IPS-18c (cell line): ENCODE data around the gene TMC1.

ENCODE experiments used
- H3K4me3 ChIP-seq: 2 replicates; pipeline ENCODE4 v1.7.0; 2013; ENCODE audit warnings: low read depth, mild to moderate bottlenecking, low read length, moderate library complexity; ENCODE audit not compliant: insufficient read depth
- H3K9me3 ChIP-seq: one replicate; pipeline ENCODE4 v1.6.1; 2013; ENCODE audit warnings: mild to moderate bottlenecking, low read length, moderate library complexity; ENCODE audit not compliant: control insufficient read depth, insufficient read depth

Gene TMC1

DNA sequence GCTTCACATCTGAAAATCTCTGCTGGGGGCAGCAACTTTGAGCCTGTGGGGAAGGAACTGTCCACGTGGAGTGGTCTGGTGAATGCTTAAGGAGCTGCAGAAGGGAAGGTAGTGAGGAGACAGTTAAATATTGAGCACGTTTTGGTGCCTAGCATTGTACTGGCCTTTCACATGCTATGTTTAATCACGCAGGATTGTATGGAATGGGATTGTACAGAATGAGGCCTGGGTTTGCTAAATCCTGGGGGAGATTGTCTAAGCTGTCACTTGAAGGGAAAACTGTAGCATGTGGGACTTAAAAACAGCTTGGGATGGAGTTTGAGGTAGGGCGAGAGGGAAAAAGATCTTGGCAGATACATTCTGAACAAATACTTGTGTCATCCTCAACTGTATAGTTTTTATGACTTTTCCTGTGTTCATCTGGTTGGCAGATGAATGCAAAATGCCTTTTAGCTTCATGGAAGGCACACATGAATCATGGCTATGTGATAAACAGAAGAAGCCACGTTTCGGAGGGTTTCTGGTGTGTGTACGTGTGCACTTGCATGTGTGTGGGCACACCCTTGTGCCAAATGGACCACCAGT lies 106.6 kb downstream of the TMC1 start:
- no peak overlapping the region for H3K4me3 ChIP-seq
- no peaks in the 10 kb centered on the region for H3K9me3 ChIP-seq

DNA sequence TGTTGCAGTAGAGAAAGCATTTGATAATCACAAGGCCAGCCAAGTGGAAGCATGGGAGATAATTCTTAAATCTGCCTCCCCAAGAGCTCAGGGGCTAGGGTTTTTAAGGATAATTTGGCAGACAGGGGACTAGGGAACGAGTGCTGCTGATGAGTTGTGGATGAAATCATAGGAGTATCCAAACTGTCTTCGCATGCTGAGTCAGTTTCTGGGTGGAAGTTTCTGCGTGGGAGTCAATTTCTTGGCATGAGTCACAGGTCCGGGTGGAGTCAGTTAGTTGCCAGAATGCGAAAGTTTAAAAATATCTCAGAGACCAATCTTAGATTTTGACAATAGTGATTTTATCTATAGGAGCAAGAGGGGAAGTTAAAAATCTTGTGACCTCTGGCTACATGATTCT lies 112.6 kb downstream of the TMC1 start:
- H3K9me3 ChIP-seq = peaks cover 4% of the 10 kb centered on the region
- H3K4me3 ChIP-seq = no peak overlapping the region

DNA sequence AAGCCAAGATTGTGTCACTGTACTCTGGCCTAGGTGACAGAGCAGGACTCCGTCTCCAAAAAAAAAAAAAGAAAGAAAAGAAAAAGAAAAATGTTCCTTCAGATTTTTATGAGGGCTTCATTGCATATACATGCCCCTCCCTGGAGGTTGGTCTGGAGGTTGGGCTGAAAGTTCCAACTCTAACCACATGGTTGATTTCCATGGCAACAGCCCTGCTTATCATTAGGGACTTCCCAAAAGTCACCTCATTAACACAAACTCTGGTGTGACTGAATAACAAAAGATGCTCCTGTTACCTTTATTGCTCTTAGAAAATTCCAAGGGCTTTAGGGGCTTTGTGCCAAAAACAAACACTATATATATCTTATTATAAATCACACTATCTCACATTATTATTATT lies 113.8 kb downstream of the TMC1 start:
- H3K4me3 ChIP-seq = no peak overlapping the region
- H3K9me3 ChIP-seq = peaks cover 4% of the 10 kb centered on the region

DNA sequence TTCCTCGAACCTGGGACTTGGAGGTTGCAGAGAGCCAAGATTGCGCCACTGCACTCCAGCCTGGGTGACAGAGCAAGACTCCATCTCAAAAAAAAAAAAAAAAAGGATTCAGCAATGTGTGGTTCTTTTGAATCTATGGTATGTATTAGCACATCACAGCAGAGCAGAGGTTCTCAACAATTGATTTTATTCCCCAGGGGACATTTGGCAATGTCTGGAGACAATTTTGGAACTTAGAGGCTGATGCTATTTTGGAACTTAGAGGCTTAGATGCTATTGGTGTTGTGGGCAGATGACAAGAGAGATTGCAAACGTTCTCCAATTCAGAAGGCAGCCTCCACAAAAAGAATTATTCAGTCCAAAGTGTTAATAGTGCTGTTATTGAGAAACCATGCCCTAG lies 115.2 kb downstream of the TMC1 start:
- Histone ChIP-seq H3K4me3 (no peak overlapping the region), H3K9me3 (peaks cover 4% of the 10 kb centered on the region)

DNA sequence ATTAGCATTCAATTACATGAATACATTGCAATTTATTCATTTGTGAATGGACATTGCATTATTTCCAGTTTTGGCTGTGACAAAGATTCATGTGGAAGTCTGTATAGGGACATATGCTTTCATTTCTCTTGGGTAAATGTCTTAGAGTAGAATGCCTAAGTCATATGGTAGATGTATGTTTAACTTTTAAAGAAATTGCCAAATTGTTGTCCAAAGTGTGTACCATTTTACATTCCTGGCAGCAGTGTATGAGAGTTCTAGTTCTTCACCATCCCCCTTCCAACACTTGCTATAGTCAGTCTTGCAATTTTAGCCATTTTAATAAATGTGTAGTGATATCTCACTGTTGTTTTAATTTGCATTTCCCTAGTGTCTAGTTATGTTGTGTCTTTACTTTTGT lies 122.2 kb downstream of the TMC1 start:
- Histone ChIP-seq H3K9me3 (no peaks in the 10 kb centered on the region), H3K4me3 (no peak overlapping the region)

DNA sequence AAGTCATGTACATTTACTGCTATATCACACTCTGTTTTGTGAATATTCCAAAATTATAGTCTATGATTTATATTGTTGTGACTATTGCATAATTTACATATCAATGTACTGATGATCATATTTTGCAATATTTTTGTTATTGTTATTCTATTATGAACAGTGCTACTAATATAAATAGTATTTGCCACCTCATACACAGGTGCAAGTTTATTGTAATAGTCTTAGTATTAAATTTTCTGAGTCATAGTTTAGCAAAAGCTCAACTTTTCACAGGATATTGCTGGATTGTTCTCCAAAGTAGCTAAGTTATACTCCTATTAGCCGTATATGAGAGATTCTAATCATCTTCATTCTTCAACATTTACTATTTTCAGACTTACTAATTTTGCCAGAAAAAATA lies 124.7 kb downstream of the TMC1 start:
- H3K9me3 ChIP-seq = no peaks in the 10 kb centered on the region
- no peak overlapping the region for H3K4me3 ChIP-seq

DNA sequence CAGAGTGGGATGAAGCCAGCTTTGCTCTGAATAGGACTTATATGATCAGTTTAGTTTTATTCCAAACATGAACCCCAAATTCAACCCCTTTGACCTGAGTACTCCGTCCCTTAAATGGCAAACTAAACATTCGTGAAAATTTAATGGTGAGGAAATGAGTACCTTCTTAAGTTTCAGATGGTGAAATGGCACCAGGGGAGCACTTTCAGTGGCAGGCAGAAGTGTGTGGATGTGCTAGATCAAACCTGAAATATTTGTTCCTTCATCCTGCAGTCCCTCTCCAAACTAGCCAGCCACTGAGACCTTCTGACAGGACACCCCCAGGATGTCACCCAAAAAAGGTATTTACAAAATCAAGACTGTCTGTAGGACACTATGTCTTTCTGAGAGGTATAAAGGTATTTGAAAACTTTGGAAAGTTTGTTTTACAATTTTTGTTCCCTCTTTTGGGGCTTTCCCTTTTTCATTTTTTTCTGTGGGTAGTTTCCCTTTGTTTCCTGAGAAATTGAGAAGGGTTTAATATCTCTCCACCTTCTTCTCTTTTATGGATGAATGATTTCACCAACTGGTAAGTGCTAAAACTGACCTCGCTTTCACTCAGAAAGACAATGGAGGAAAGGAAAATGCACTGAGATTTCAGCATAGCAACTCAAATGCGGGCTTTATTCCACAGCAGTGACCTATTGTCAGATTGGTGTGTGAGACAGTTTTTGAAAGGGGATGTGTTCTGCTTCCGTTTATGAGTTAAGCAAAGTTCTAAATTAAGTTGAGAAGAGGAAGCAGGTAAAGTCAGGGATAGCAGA lies 127.1 kb downstream of the TMC1 start:
- Histone ChIP-seq H3K9me3 (no peaks in the 10 kb centered on the region), H3K4me3 (no peak overlapping the region)

DNA sequence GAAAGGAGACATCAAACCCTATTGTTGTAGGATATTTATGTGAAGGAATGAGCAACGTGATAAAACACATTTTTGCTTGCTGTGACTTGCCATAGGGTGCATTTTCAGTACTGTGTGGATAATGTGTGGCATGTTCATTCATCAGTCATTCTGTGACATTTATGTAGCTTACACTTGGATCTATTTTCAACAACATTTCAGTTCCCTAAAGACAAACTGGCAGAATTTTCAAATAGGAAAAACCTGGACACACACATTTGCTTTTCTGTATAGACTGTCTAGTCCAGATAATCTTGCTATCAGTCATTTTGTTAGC lies 127.7 kb downstream of the TMC1 start:
- Histone ChIP-seq H3K9me3 (no peaks in the 10 kb centered on the region), H3K4me3 (no peak overlapping the region)

DNA sequence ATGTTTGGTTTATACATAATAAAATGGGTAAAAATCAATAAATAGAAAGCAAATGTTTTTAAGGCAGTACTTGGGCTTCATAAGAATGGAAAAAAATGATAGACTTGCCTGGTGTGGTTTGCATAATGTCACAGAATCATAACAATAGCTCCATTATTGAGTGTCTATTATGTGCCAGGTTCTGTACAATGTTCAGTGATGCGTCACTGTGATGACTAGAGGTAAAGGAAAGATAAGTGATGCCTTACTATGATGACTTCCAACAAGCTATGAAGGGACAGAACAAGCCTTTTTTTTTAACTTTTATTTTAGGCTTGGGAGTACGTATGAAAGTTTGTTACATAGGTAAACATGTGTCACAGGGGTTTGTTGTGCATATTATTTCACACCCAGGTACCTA lies 128.8 kb downstream of the TMC1 start:
- Histone ChIP-seq H3K9me3 (no peaks in the 10 kb centered on the region), H3K4me3 (no peak overlapping the region)

DNA sequence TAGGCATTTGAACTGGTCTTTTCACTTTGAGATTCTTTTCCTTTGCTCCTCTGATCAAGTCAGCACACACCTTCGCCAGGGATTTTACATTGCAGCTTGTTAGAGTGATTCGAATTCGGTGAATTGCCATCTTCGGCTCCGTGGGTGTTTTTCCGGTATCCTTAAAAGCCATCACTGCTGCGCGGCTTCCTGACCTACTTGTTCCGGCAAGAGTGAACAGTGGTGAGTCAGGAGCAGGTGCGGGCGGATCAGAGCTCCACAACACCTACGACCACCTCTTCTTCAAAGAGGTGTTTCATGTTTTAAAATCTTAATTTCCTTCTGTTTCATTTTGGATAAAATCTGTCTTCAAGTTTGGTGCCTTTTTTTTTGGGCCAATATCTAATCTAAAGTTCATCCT lies 134.6 kb downstream of the TMC1 start:
- Histone ChIP-seq H3K4me3 (no peak overlapping the region), H3K9me3 (no peaks in the 10 kb centered on the region)

DNA sequence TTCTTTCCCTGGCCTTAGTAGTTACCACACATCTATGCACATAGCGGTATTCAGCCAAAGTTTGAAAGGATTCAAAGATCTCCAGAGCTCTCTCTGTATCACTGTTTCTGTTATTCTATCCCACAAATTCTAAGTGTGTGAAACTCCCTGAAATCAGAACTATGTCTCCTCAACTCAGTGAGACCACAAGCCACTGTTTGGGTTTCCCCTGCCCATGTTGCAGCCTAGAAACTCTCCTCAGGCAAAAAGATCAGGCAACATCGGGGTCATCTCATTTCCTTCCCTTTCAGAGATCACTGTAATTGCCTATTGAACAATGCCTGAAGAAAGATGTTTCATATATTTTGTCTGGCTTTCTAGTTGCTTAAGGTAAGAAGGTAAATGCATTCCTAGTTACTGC lies 135.6 kb downstream of the TMC1 start:
- Histone ChIP-seq H3K9me3 (no peaks in the 10 kb centered on the region), H3K4me3 (no peak overlapping the region)

DNA sequence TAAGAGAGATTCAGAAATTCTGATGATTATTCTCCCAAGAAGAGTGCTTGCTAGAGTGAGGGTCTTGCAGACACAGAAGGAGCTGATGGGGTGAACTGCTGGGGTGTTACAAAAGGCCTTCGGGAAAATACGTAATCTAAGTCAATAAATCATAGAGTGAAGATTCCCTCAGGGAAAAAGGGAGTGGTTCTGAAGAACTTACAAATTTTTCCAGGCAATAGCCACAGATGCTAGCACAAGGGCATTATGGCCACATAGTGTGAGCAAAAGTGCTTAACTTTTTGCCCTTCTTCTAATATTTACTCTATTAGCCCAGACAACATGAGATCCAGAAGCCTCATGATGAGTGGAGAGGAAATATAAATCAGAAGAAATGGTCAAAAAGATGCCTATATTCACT lies 137.3 kb downstream of the TMC1 start:
- Histone ChIP-seq H3K9me3 (no peaks in the 10 kb centered on the region), H3K4me3 (no peak overlapping the region)

DNA sequence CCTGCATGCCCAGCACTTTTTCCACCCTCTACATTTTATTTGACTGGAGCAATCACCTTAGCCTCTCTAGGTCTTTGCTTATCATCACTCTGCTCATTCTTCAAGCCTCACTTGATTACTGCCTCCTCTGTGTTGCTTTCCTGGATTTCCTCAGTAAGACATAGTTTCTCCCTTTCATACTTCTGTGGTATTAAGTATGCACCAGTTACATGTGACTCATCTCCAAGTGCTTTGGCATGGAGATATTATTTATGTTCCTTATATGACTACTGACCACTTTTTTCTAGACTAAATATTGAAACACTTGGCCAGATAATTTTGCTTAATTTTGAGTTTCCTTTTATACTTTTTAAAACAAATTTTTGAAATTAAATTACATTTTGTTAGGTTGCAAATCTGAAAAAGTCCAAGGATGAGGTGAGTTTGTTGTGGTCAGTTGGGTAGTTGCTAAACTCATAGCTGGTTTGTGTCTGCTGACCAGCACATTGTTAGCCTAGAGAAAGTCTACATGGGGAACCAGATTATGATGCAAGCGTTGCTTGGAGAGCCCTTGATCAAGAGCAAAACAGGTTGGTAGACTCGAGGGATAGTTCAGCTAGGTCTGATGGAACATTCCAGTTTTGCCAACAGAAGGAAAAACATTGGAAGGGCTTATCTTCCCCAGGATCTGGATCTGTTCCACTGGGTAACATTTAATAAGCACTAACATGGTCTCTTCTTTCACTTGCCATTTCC lies 140.2 kb downstream of the TMC1 start:
- no peaks in the 10 kb centered on the region for H3K9me3 ChIP-seq
- H3K4me3 ChIP-seq = no peak overlapping the region

DNA sequence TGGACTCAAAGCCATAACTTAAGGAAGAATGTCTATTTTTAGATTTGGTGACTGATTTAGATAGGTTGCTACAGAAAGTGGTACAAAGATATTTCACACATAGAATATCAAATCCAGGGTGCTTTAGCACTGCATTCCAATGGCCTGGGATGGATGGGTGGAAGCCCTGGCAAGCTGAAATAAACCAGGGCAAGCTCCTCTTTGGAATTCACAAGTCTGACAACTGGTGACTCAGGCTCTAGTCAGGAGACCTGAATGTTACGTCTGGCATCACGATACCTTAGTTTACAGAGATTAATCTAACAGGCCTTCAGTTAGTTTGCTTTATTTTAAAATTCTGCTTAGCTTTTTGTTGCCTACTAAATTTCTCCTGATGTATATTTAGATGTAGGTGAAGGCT lies 144.0 kb downstream of the TMC1 start:
- Histone ChIP-seq H3K4me3 (no peak overlapping the region), H3K9me3 (no peaks in the 10 kb centered on the region)

DNA sequence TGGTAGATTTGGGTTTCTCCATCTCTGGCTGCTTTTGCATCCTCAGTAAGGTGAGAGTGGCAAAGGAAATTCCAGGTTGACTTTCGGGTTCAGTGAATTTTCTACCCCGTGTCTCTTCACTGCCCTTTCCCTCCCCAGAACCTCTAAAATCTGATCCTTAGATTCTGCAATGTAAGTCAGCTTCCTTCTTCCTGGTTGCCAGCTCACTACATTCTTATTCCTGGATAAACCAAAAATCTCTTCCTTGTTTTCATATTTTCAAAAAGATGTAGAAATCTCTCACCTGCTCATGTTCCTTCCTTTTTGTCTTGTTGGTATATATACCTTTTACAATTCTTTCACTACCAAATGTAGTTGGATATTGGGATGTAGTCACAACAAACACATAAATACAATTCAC lies 145.8 kb downstream of the TMC1 start:
- H3K4me3 ChIP-seq = no peak overlapping the region
- H3K9me3 ChIP-seq = no peaks in the 10 kb centered on the region

DNA sequence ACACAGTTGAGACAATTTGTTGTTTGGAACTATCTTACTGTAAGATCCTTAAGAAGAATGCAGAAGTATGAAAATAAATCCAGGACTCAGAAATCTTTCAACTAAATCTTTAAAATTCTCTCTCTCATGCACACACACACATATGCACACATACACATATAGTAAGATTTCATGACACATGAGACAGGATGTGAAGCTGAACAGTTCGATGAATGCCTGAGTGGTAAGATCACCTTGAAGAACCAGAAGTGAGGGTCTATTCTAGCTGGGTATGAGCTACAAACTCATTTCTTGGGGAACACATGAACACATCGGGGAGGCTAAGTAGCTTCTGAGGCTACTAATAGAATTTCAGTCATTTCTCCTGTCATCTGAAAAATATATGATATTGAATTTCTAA lies 153.6 kb downstream of the TMC1 start:
- Histone ChIP-seq H3K4me3 (no peak overlapping the region), H3K9me3 (no peaks in the 10 kb centered on the region)

DNA sequence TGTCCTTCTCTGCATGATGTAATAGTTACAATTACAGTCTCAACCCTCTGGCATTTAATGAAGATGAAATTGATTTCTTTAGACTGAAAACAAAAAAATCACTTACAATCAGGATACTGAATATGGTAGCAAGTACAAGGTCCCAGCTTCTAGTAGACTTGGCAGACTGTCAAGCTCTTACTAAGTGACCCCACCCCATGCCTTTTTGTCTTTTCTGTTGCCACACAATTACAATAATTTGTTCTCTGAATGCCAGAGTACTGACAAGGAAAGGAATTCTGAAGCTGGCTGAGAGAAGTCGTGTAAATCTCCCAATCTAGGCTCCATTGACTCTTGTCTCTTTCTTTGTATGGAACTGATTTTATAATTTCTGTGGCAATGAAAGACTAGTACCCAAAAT lies 154.2 kb downstream of the TMC1 start:
- Histone ChIP-seq H3K4me3 (no peak overlapping the region), H3K9me3 (no peaks in the 10 kb centered on the region)

DNA sequence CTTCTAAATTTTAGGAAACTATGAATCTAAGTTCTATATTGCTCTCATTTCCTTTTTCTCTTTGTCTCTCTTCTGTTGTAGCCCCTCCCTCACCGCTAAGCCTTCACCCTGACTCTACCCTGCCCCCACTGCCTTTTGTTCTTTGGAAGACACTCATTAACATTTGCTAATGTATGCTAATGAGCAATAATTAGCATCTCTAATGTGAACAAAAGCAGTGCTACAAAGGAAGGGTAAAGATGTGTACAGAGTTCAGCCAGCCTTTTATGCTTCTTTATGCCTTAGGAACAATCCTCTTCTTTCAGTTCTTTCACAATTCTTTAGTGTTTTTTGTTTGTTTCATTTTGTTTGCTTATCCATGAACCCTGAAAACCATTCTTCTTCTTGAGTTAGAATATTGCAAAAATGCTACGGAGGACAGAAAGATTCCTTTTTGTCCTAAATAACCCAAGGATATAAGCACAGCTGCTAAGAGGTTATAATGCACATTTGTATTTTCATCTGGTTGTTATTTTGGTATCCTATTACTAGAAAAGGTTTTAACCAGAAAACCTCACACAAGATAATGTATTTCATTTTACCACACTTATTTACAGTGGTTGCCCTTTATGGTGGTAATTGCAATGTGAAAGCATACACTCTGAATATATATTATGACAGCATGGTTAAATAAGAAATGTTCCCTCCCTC lies 159.3 kb downstream of the TMC1 start:
- Histone ChIP-seq H3K4me3 (no peak overlapping the region), H3K9me3 (no peaks in the 10 kb centered on the region)
